ENCODE data around the gene NBDY. TPM values are rescaled to one million over a fixed set of nuclear protein-coding genes. Genes with fewer than 3 reads are reported as not detected.

NBDY gene
- total RNA-seq, 1 donor = 9.0 TPM

DNA sequence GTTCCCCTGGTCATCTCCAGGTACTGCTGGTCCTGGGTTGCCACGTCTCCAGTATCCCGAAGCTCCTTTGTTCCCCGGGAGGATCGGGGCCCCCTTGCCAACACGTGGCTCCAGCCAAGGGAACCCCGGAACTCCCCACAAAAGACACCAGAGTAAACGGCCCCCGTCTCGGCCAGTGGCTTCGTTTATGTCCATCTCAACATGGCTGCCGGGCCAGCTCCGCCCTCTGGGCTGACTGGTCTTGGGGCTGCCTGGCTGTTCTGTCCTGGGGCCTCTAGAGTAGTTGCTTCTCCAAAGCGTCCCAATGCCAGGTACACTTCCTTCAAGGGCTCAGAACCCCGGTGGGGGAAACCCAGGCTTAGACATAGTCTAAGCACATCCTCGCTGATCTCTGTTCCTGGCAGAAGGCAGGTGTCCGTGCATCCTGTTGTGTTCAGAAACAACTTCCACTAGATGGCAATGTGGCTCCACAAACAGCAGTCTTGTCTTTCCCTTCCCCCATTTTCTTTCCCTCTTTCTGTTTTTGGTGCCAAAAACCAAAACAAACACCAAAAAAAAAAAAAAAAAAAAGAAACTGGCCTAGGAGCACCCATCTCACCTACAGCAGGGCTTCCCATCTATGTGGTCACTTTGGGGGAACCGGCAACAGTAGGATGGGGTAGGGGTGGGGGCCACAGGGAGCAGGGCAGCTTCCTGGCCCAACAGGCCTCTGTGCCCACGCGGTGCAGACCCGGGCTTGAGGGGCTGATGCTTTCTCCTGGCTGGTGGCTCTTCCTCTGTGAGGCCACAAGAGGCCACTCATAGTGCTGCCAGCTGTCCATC is 35.3 kb downstream of the NBDY start:
- Histone ChIP-seq H3K4me2 (ENCODE audit: insufficient read depth, low read length) (peak overlapping the region; percentile 83), H3K4me1 (ENCODE audit: insufficient read depth, low read length) (peaks cover 21% of the 10 kb centered on the region), H4K20me1 (ENCODE audit: insufficient read depth, low read length) (peaks cover 9% of the 10 kb centered on the region), H3K9me3 (ENCODE audit: low read depth, low read length) (no peaks in the 10 kb centered on the region), H3K36me3 (ENCODE audit: insufficient read depth, low read length) (no peaks in the 10 kb centered on the region), H3K4me3 (ENCODE audit: insufficient read depth, low read length) (peak overlapping the region; percentile 79), H3K27ac (ENCODE audit: low read depth, low read length) (no peak overlapping the region), H3K79me2 (ENCODE audit: insufficient read depth, low read length) (no peaks in the 10 kb centered on the region), H2AFZ (ENCODE audit: low read length) (peak overlapping the region; percentile 95), H3K27me3 (ENCODE audit: insufficient read depth, low read length) (no peaks in the 10 kb centered on the region)
- TF ChIP-seq, protein P1, sequence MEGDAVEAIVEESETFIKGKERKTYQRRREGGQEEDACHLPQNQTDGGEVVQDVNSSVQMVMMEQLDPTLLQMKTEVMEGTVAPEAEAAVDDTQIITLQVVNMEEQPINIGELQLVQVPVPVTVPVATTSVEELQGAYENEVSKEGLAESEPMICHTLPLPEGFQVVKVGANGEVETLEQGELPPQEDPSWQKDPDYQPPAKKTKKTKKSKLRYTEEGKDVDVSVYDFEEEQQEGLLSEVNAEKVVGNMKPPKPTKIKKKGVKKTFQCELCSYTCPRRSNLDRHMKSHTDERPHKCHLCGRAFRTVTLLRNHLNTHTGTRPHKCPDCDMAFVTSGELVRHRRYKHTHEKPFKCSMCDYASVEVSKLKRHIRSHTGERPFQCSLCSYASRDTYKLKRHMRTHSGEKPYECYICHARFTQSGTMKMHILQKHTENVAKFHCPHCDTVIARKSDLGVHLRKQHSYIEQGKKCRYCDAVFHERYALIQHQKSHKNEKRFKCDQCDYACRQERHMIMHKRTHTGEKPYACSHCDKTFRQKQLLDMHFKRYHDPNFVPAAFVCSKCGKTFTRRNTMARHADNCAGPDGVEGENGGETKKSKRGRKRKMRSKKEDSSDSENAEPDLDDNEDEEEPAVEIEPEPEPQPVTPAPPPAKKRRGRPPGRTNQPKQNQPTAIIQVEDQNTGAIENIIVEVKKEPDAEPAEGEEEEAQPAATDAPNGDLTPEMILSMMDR (IDR thresholded peaks at IDR 0.05; ENCODE audit: extremely low read depth, low read depth, low read length) = peak; percentile 70
- peak; percentile 91 for DNase-seq (ENCODE audit: insufficient read length, low spot score, missing footprints)

DNA sequence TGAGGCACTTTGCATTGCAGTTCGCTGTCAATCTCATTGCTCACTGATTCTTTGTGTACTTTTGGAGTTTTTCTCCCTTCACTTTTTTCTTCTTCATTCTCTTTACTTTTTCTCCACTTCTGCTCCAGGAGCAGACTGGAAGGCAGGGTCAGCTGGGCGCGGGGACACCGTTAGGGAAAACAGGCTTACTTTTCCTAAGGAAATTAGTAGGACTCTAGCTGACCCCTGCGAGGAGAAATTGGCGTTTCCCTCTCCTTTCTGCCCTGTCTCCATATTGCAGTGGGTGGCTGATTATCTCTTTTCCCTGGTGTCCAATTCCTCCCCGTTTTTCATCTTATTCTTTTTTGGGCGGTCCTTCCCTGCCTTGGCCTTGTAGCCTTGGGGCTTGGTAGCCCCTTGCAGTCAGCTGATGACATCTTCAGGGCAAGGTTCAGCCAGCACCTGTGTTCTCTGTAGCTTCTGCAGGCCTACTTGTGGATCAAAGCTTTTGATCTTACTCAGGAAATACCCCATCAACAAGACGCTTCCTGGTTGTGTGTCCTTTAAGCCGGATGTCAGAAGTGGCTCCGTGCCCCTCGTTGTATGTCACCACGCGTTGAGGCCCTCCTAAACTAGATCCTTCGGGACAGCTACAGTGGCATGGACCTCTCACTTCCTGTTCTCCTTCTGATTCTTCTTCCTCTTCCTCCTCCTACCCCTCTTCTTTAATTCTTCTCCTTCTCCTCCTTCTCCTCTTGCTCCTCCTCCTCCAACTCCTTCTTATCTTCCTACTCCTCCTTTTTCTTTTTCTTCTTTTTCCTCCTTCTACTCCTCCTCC is 36.1 kb downstream of the NBDY start:
- Histone ChIP-seq H3K4me1 (ENCODE audit: insufficient read depth, low read length) (peaks cover 21% of the 10 kb centered on the region), H3K27ac (ENCODE audit: low read depth, low read length) (no peak overlapping the region), H3K4me3 (ENCODE audit: insufficient read depth, low read length) (peak overlapping the region; percentile 79), H4K20me1 (ENCODE audit: insufficient read depth, low read length) (peaks cover 9% of the 10 kb centered on the region), H3K4me2 (ENCODE audit: insufficient read depth, low read length) (peak overlapping the region; percentile 83), H3K9me3 (ENCODE audit: low read depth, low read length) (no peaks in the 10 kb centered on the region), H2AFZ (ENCODE audit: low read length) (no peak overlapping the region), H3K36me3 (ENCODE audit: insufficient read depth, low read length) (no peaks in the 10 kb centered on the region), H3K79me2 (ENCODE audit: insufficient read depth, low read length) (no peaks in the 10 kb centered on the region), H3K27me3 (ENCODE audit: insufficient read depth, low read length) (no peaks in the 10 kb centered on the region)
- TF ChIP-seq, protein P1 (IDR thresholded peaks at IDR 0.05; ENCODE audit: extremely low read depth, low read depth, low read length) = no peak
- DNase-seq (ENCODE audit: insufficient read length, low spot score, missing footprints) = peak; percentile 80

DNA sequence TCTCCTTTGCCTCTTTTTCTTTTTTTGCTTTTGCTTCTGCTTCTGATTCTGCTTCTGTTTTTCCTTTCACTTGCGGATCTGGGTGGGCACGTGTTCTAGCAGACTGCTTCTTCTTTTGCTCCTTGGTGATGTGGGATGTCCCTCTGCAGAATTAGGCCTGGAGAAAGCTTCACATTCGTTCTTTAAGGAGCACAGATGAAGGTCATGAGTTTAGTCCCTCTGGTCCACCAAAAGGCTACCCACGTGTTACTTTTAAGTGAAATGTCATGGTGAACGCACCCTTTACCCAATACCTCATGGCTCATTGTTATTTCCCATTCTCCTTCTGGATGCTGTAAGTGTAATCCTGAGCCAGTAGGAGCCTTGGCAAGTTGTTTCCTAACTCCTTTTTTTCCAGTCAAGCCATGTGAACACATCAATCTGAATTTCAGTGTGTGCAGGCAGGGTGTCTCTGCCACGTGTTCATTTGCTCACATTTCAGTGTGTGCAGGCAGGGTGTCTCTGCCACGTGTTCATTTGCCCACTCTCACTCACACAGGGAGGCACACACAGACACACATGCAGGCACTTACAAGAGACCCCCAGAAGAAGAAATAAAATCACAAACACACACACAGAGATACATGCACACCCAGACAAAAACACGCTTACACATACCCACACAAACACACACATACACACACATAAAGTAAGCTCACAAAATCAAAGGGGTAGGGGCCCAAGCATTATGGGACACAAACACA is 36.9 kb downstream of the NBDY start:
- Histone ChIP-seq H3K4me2 (ENCODE audit: insufficient read depth, low read length) (peak overlapping the region; percentile 79), H2AFZ (ENCODE audit: low read length) (no peak overlapping the region), H3K4me1 (ENCODE audit: insufficient read depth, low read length) (peaks cover 21% of the 10 kb centered on the region), H3K9me3 (ENCODE audit: low read depth, low read length) (no peaks in the 10 kb centered on the region), H3K27ac (ENCODE audit: low read depth, low read length) (peak overlapping the region; percentile 20), H3K79me2 (ENCODE audit: insufficient read depth, low read length) (no peaks in the 10 kb centered on the region), H3K27me3 (ENCODE audit: insufficient read depth, low read length) (no peaks in the 10 kb centered on the region), H3K36me3 (ENCODE audit: insufficient read depth, low read length) (no peaks in the 10 kb centered on the region), H3K4me3 (ENCODE audit: insufficient read depth, low read length) (no peak overlapping the region), H4K20me1 (ENCODE audit: insufficient read depth, low read length) (peaks cover 7% of the 10 kb centered on the region)
- TF ChIP-seq, protein P1 (IDR thresholded peaks at IDR 0.05; ENCODE audit: extremely low read depth, low read depth, low read length) = no peak
- no peak for DNase-seq (ENCODE audit: insufficient read length, low spot score, missing footprints)
